Left lung (tissue), 10 donors: ENCODE data around the gene MIER2. TPM values are rescaled to one million over a fixed set of nuclear protein-coding genes. Genes with fewer than 3 reads are reported as not detected.

Source experiments
- ATAC-seq: fragments of 200-7000 bp; cut with Tn5 transposase; one replicate; pipeline ENCODE4 v1.9.1; 2020; ENCODE audit warnings: moderate library complexity
- DNase-seq, 4 donors: peaks; one replicate each; pipeline ENCODE4 v3.0.0-alpha.2; 2013 to 2020
- H3K27ac ChIP-seq, 2 donors: fragments of 200-600 bp; sonication (generic) in 1 of 2; one replicate each; pipeline versions ENCODE4 v1.5.0 to v1.8.0; 2020 to 2021
- H3K27me3 ChIP-seq, 2 donors: fragments of 200-600 bp; sonication (generic) in 1 of 2; one replicate each; pipeline versions ENCODE4 v1.5.0 to v1.8.0; 2020 to 2021
- H3K36me3 ChIP-seq, 2 donors: fragments of 200-600 bp; sonication (generic) in 1 of 2; one replicate each; pipeline versions ENCODE4 v1.5.0 to v1.8.0; 2020 to 2021
- H3K4me1 ChIP-seq, 2 donors: fragments of 200-600 bp; one replicate each; pipeline ENCODE4 v1.8.0; 2021
- H3K4me3 ChIP-seq, 2 donors: fragments of 200-600 bp; sonication (generic) in 1 of 2; one replicate each; pipeline versions ENCODE4 v1.5.0 to v1.8.0; 2020 to 2021; ENCODE audit warnings: mild to moderate bottlenecking in 1 of 2
- H3K9me3 ChIP-seq, 2 donors: fragments of 200-600 bp; sonication (generic) in 1 of 2; one replicate each; pipeline versions ENCODE4 v1.5.0 to v1.8.0; 2020 to 2021
- intact Hi-C, 2 donors: fragments of 100-400 bp; cut with DNase I; formaldehyde crosslinking; loops; one replicate each; pipeline versions ENCODE4 v1.11.2 to v1.14.2; 2022
- polyA plus RNA-seq, 6 donors: library from polyadenylated mRNA; unstranded; fragments of 120-200 nt; gene quantifications; one replicate each; pipeline ENCODE4 v1.2.1, GENCODE V29; 2013; ENCODE audit not compliant: insufficient read length in 6 of 6
- total RNA-seq, 2 donors: library from RNA; stranded (reverse); fragmentation: NEBNext Ultra II Directional; extraction: Animal tissue kit (Norgen Biotek cat#: 25700); gene quantifications; one replicate each; pipeline ENCODE4 v1.2.1, GENCODE V29; 2021
- TF ChIP-seq, protein P1 (sequence below), 2 donors: fragments of 200-600 bp; sonication (generic) in 1 of 2; IDR thresholded peaks; one replicate each; pipeline versions ENCODE4 v1.5.0 to v1.8.0; 2021; ENCODE audit warnings: antibody characterized with exemption in 2 of 2
- donor health status: DM: no; HTN: yes; CAD: no.
- donor health status: DM: no; HTN: no; CAD: no.

MIER2 gene
- total and polyA plus RNA-seq, 8 donors: 20.3 to 41.6 (median 26.8) TPM

DNA sequence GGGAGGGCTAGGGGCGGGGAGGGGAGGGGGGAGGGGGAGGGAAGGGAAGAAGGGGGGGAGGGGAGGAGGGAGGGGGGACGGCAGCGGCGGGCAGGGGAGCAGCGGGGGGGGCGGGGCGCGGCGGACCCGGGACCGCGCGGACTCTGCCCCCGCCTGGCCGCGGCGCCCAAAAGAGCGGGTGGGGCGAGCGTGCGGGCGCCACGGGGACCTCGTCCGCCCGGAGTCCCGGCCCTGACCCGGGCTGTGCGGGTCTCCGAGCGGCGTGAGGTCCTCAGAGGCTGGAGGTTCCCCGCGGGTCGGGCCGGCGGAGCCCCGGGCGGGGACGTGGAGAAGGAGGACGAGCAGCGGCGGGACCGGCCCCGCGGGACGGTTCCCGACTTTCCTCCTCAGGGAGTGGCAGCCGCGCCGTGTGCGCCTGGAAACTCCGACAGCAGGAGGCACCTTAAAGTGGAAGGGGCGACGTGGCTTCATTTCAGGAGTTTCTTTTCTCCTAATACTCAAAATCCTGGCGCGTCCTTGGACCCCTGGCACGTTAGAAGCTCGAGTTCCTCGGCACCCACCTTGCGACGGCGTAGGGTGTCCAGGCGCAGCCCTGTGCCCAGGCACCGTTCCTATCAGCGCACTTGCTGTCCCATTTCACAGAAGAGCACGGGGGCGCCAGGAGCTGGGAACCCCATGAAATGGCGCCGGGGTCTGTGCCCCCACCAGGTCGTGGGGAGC, 52.9 kb downstream of the MIER2 start:
- Histone ChIP-seq H3K4me3 (no peak overlapping the region), H3K9me3 (no peaks in the 10 kb centered on the region), H3K27me3 (peaks cover 46 to 72% of the 10 kb centered on the region in 2 donors), H3K4me1 (peaks cover 10 to 40% of the 10 kb centered on the region in 2 donors), H3K36me3 (no peaks in the 10 kb centered on the region), H3K27ac (no peak overlapping the region)
- TF ChIP-seq, protein P1, sequence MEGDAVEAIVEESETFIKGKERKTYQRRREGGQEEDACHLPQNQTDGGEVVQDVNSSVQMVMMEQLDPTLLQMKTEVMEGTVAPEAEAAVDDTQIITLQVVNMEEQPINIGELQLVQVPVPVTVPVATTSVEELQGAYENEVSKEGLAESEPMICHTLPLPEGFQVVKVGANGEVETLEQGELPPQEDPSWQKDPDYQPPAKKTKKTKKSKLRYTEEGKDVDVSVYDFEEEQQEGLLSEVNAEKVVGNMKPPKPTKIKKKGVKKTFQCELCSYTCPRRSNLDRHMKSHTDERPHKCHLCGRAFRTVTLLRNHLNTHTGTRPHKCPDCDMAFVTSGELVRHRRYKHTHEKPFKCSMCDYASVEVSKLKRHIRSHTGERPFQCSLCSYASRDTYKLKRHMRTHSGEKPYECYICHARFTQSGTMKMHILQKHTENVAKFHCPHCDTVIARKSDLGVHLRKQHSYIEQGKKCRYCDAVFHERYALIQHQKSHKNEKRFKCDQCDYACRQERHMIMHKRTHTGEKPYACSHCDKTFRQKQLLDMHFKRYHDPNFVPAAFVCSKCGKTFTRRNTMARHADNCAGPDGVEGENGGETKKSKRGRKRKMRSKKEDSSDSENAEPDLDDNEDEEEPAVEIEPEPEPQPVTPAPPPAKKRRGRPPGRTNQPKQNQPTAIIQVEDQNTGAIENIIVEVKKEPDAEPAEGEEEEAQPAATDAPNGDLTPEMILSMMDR (IDR thresholded peaks at IDR 0.05): no peak
- intact Hi-C loops: no loop called here
- no peak for ATAC-seq
- DNase-seq: peak in 1 of 4 donors; percentile 76

DNA sequence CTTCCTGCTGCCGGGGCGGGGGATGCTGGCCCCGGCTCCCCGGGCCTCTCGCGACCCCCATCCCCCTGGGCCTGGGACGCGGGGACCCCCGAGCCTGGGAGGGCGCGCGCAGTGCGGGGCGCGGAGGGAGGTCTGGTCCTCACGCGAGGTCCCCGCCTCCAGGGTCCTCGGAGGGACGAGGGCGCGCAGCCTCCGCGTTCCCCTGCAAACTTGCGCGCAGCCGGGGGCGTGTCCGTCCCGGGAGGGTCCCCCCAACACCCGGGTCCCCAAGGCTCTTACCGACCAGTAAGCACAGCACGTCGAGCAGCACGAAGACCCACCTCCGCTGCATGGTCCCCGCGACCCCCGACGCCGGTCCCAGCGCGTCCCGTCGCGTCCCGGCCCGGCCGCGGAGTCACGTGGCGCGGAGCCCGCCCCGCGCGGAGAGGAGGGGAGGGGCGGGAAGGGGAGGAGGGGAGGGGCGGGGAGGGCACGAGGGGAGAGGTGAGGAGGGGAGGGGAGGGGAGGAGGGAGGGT, 53.5 kb downstream of the MIER2 start, which contains the start of gene PLPP2:
Gene PLPP2 (minus strand): TSS at position 398 of the 516 bp plus-strand sequence. CDS start 67 bp downstream, at position 331.
- Histone ChIP-seq H3K36me3 (no peaks in the 10 kb centered on the region), H3K27me3 (peaks cover 46 to 72% of the 10 kb centered on the region in 2 donors), H3K4me1 (peaks cover 10 to 33% of the 10 kb centered on the region in 2 donors), H3K9me3 (no peaks in the 10 kb centered on the region), H3K4me3 (peak within 1 kb of the TSS; percentile 22 to 42), H3K27ac (peak within 1 kb of the TSS in 1 of 2 donors; percentile 42)
- no peak for ATAC-seq
- peak in 1 of 4 donors; percentile 72 for DNase-seq
- TF ChIP-seq, protein P1 (IDR thresholded peaks at IDR 0.05): no peak
- intact Hi-C loops: no loop called here

DNA sequence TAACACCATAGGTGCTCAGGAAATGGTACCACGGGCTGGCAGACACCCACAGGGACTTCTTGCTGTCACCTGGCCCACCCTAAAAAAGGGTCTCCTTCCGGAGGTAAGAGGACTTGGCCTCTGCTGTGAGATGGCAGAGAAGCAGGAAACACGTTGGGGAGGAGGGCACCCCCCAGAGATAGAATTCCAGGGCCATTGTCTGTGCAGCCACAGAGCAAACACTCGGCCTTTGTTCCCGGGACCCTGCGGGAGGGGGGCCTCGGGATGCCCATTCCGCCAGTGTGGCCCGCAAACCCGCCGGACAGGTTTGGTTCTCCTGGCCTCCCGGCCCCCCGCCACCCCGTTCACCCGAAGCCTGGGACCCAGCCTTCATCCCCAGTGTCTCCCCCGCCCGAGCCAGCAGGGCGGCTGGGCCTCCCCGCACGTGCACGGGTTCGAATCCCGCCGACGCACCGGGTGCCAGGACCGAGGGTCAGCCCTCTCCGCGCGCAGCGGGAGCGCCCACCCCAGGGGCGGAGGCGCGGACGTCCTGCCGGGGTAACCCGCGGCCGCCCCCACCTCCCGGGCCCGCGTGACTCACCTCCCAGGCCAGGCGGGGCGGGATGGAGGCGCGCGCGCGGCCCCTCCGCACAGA, 54.1 kb downstream of the MIER2 start:
- H3K27ac ChIP-seq: peak overlapping the region in 1 of 2 donors; percentile 42
- H3K4me1 ChIP-seq: peaks cover 10 to 27% of the 10 kb centered on the region in 2 donors
- DNase-seq (peak in 2 of 4 donors; percentile 75 to 81), ATAC-seq (peak; percentile 22)
- no peaks in the 10 kb centered on the region for H3K9me3 ChIP-seq
- TF ChIP-seq, protein P1 (IDR thresholded peaks at IDR 0.05): no peak
- no peaks in the 10 kb centered on the region for H3K36me3 ChIP-seq
- peaks cover 46 to 67% of the 10 kb centered on the region in 2 donors for H3K27me3 ChIP-seq
- intact Hi-C loops: no loop called here
- H3K4me3 ChIP-seq: peak overlapping the region; percentile 22 to 42

DNA sequence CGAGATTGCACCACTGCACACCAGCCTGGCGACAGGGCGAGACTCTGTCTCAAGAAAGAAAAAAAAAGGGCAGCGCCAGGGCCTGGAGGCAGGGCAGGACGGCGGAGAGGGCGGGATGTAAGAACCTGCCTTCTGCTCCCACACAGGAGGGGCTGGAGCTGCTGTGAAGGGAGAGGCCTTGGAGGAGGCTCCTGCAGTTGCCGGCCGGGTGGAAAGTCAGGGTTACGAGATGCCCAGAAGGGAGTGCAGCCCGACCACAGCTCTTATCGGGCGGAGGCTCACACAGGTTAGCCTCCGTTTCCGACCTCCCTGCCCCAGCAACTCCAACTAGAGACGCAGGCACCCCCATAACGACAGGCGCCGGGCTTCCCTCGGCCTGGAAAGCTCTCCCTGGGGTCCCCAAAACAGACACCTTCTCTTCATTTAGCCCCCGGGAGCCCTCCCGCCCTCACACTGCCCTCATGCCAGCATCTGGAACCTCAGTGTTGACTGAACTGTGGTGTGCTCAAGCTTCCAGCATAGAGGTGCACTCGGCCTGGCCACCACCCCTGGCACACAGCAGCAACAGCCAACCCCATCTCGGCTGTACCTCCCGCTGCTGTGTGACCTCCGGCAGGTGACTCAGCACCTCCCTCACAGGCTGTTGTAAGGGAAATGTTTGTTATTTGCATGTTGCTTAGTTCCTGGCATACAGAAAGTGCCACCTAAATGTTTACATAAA, 54.8 kb downstream of the MIER2 start:
- H3K4me3 ChIP-seq: peak overlapping the region in 1 of 2 donors; percentile 42

More for the DNA sequence above, 54.8 kb downstream of the MIER2 start:
- TF ChIP-seq, protein P1 (IDR thresholded peaks at IDR 0.05): no peak
- peaks cover 9 to 21% of the 10 kb centered on the region in 2 donors for H3K4me1 ChIP-seq
- H3K27me3 ChIP-seq: peaks cover 42 to 60% of the 10 kb centered on the region in 2 donors
- ATAC-seq (peak; percentile 79), DNase-seq (peak in 2 of 4 donors; percentile 44 to 82)
- intact Hi-C loops: no loop called here
- no peaks in the 10 kb centered on the region for H3K9me3 ChIP-seq
- H3K36me3 ChIP-seq: no peaks in the 10 kb centered on the region
- peak overlapping the region in 1 of 2 donors; percentile 42 for H3K27ac ChIP-seq
